ENCODE measurements around the gene TMEM147.

DNA sequence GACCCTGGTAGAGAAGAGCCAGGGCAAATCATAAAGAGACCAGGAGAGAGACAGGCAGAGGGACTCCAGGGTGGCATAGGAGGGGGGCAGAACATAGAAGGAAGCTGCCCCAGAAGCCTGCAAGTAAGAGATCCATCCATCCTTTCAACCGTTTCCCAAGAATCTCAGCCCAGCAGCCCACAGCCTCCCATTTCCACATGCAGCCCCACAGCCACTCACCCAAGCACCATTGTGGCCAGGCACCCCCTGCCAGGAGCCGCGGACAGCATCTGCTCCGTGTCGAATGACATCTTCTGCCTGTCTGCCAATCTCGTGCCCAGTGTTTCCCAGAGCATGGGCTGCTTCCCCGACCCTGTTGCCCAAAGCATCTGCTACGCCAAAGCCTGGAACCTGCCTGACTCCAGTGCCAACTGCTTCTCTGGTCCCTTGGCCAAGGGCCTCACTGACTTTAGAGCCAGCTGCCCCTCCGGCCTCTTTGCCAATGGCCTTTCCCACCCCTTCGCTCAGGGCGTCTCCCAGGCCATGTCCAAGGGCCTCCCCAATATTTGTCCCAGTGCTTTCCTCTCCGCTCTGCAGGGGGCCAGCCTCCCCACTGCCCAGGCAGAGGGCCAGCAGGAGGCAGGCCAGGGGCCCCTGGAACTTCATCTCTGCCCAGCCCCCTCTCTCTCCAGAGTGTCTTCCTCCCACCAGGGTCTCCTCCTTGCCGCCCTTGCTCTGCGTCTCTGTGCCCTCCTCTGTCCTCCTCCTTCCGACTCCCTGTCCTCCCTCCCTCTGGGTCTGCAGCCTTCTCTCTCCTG lies 32.4 kb upstream of the TMEM147 start:
- TF ChIP-seq, protein P1, sequence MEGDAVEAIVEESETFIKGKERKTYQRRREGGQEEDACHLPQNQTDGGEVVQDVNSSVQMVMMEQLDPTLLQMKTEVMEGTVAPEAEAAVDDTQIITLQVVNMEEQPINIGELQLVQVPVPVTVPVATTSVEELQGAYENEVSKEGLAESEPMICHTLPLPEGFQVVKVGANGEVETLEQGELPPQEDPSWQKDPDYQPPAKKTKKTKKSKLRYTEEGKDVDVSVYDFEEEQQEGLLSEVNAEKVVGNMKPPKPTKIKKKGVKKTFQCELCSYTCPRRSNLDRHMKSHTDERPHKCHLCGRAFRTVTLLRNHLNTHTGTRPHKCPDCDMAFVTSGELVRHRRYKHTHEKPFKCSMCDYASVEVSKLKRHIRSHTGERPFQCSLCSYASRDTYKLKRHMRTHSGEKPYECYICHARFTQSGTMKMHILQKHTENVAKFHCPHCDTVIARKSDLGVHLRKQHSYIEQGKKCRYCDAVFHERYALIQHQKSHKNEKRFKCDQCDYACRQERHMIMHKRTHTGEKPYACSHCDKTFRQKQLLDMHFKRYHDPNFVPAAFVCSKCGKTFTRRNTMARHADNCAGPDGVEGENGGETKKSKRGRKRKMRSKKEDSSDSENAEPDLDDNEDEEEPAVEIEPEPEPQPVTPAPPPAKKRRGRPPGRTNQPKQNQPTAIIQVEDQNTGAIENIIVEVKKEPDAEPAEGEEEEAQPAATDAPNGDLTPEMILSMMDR (IDR thresholded peaks at IDR 0.05; ENCODE audit: borderline replicate concordance, extremely low read depth, low read length, poor library complexity, severe bottlenecking): no peak
- no peak for TF ChIP-seq EZH2 (IDR thresholded peaks at IDR 0.05; ENCODE audit: borderline replicate concordance, low read depth, low read length, severe bottlenecking)

Data from DND-41 (cell line).